SK-N-SH treated with all-trans-retinoic acid at 6 μM for 48 hours (cell line): Measurements from ENCODE around the gene ABCA12.

Experiments used
- ATAC-seq: fragments of 200-7000 bp; cut with Tn5 transposase; 3 replicates; pipeline ENCODE4 v1.9.1; 2020; ENCODE audit warnings: mild to moderate bottlenecking, moderate library complexity
- ARNTL ChIP-seq: fragments of 450-650 bp; formaldehyde crosslinking; IDR thresholded peaks from 2 replicates; pipeline ENCODE4 v1.5.0; 2020; ENCODE audit warnings: low read depth, mild to moderate bottlenecking, moderate library complexity, borderline replicate concordance
- BACH2 ChIP-seq: fragments of 250-450 bp; sonication (Bioruptor Pico); IDR thresholded peaks from 2 replicates; pipeline ENCODE4 v1.9.0; 2021; ENCODE audit warnings: mild to moderate bottlenecking, borderline replicate concordance
- CREB5 ChIP-seq: fragments of 250-450 bp; sonication (Bioruptor Pico); IDR thresholded peaks from 2 replicates; pipeline ENCODE4 v1.5.1; 2020; ENCODE audit warnings: low read depth, mild to moderate bottlenecking, moderate library complexity
- CSDC2 ChIP-seq: fragments of 250-450 bp; sonication (Bioruptor Pico); IDR thresholded peaks from 2 replicates; pipeline ENCODE4 v1.5.0; 2020; ENCODE audit warnings: mild to moderate bottlenecking, moderate library complexity
- CSRNP3 ChIP-seq: fragments of 250-450 bp; sonication (Bioruptor Pico); IDR thresholded peaks from 2 replicates; pipeline ENCODE4 v1.5.1; 2021; ENCODE audit warnings: mild to moderate bottlenecking, moderate library complexity
- ESRRG ChIP-seq: fragments of 250-450 bp; sonication (Bioruptor Pico); IDR thresholded peaks from 2 replicates; pipeline ENCODE4 v1.6.1; 2021; ENCODE audit warnings: mild to moderate bottlenecking
- GLIS3 ChIP-seq: fragments of 250-450 bp; sonication (Bioruptor Pico); IDR thresholded peaks from 2 replicates; pipeline ENCODE4 v1.5.0; 2020; ENCODE audit warnings: mild to moderate bottlenecking, moderate library complexity
- ISL1 ChIP-seq: fragments of 250-450 bp; sonication (Bioruptor Pico); IDR thresholded peaks from 2 replicates; pipeline ENCODE4 v2.1.2; 2022; ENCODE audit warnings: mild to moderate bottlenecking, moderate library complexity
- OSR1 ChIP-seq: fragments of 250-450 bp; sonication (Bioruptor Pico); IDR thresholded peaks from 2 replicates; pipeline ENCODE4 v1.8.0; 2022; ENCODE audit warnings: moderate library complexity, mild to moderate bottlenecking, inconsistent platforms
- PATZ1 ChIP-seq: fragments of 250-450 bp; sonication (Bioruptor Pico); IDR thresholded peaks from 2 replicates; pipeline ENCODE4 v1.8.0; 2020; ENCODE audit warnings: mild to moderate bottlenecking, moderate library complexity, borderline replicate concordance
- POU6F1 ChIP-seq: fragments of 250-450 bp; sonication (Bioruptor Pico); IDR thresholded peaks from 2 replicates; pipeline ENCODE4 v1.8.0; 2021; ENCODE audit warnings: low read depth, mild to moderate bottlenecking, moderate library complexity, borderline replicate concordance
- PPARA ChIP-seq: fragments of 250-450 bp; sonication (Bioruptor Pico); IDR thresholded peaks from 2 replicates; pipeline ENCODE4 v1.5.0; 2020; ENCODE audit warnings: mild to moderate bottlenecking, borderline replicate concordance
- RARB ChIP-seq: fragments of 250-450 bp; sonication (Bioruptor Pico); IDR thresholded peaks from 2 replicates; pipeline ENCODE4 v1.8.0; 2021; ENCODE audit warnings: mild to moderate bottlenecking, moderate library complexity
- SNAI2 ChIP-seq: fragments of 250-450 bp; sonication (Bioruptor Pico); IDR thresholded peaks from 2 replicates; pipeline ENCODE4 v1.5.0; 2020; ENCODE audit warnings: mild to moderate bottlenecking, moderate library complexity
- TCF4 ChIP-seq: fragments of 250-450 bp; sonication (Bioruptor Pico); IDR thresholded peaks from 2 replicates; pipeline ENCODE4 v1.8.0; 2021; ENCODE audit warnings: mild to moderate bottlenecking, moderate library complexity, borderline replicate concordance
- TOX ChIP-seq: fragments of 250-450 bp; sonication (Bioruptor Pico); IDR thresholded peaks from 2 replicates; pipeline ENCODE4 v1.8.0; 2021; ENCODE audit warnings: mild to moderate bottlenecking, moderate library complexity, borderline replicate concordance
- TSHZ2 ChIP-seq: fragments of 250-450 bp; sonication (Bioruptor Pico); IDR thresholded peaks from 2 replicates; pipeline ENCODE4 v1.5.0; 2020; ENCODE audit warnings: mild to moderate bottlenecking, moderate library complexity
- ZC3H10 ChIP-seq: fragments of 250-450 bp; sonication (Bioruptor Pico); IDR thresholded peaks from 2 replicates; pipeline ENCODE4 v1.5.1; 2021; ENCODE audit warnings: mild to moderate bottlenecking, moderate library complexity
- ZFP3 ChIP-seq: fragments of 250-450 bp; sonication (Bioruptor Pico); IDR thresholded peaks from 2 replicates; pipeline ENCODE4 v1.5.0; 2020; ENCODE audit warnings: mild to moderate bottlenecking, moderate library complexity
- ZNF565 ChIP-seq: fragments of 450-650 bp; formaldehyde crosslinking; conservative IDR thresholded peaks from 2 replicates; pipeline ENCODE4 v1.5.0; 2020; ENCODE audit warnings: low read depth, mild to moderate bottlenecking, moderate library complexity
- ZNF70 ChIP-seq: fragments of 450-650 bp; formaldehyde crosslinking; IDR thresholded peaks from 2 replicates; pipeline ENCODE4 v1.5.0; 2020; ENCODE audit warnings: mild to moderate bottlenecking, moderate library complexity
- ZNF8 ChIP-seq: fragments of 450-650 bp; formaldehyde crosslinking; IDR thresholded peaks from 2 replicates; pipeline ENCODE4 v1.5.0; 2020; ENCODE audit warnings: mild to moderate bottlenecking, moderate library complexity

Gene ABCA12

GRCh38 chr2:215049341-215049740, 89.1 kb downstream of the ABCA12 start:
- TF ChIP-seq ISL1 (CRISPR knock-in tag) (no peak), PPARA (CRISPR knock-in tag) (no peak), ZFP3 (no peak), BACH2 (CRISPR knock-in tag) (no peak), ZNF8 (CRISPR knock-in tag) (no peak), PATZ1 (CRISPR knock-in tag) (no peak), TOX (no peak), ESRRG (no peak), ZNF70 (CRISPR knock-in tag) (no peak), RARB (CRISPR knock-in tag) (no peak), CSDC2 (CRISPR knock-in tag) (no peak), SNAI2 (CRISPR knock-in tag) (no peak), GLIS3 (CRISPR knock-in tag) (no peak), ZC3H10 (CRISPR knock-in tag) (no peak), TCF4 (CRISPR knock-in tag) (no peak), OSR1 (CRISPR knock-in tag) (no peak), TSHZ2 (no peak), CREB5 (CRISPR knock-in tag) (no peak), CSRNP3 (CRISPR knock-in tag) (no peak), ZNF565 (CRISPR knock-in tag) (no peak)
- ATAC-seq, result no peak

- TF ChIP-seq CSDC2 (CRISPR knock-in tag) (no peak), ESRRG (no peak), OSR1 (CRISPR knock-in tag) (no peak), ZNF70 (CRISPR knock-in tag) (no peak), ZC3H10 (CRISPR knock-in tag) (no peak)
- no peak for ATAC-seq
Observed at GRCh38 chr2:215038421-215038820, 100.0 kb downstream of the ABCA12 start.

GRCh38 chr2:215036314-215036713, 102.1 kb downstream of the ABCA12 start:
- TF ChIP-seq SNAI2 (CRISPR knock-in tag) (no peak), ARNTL (CRISPR knock-in tag) (no peak), RARB (CRISPR knock-in tag) (no peak), ZNF565 (CRISPR knock-in tag) (no peak), ESRRG (no peak), BACH2 (CRISPR knock-in tag) (no peak), ZNF70 (CRISPR knock-in tag) (no peak), POU6F1 (CRISPR knock-in tag) (no peak), ISL1 (CRISPR knock-in tag) (no peak), CSDC2 (CRISPR knock-in tag) (no peak), ZC3H10 (CRISPR knock-in tag) (no peak), GLIS3 (CRISPR knock-in tag) (no peak), PPARA (CRISPR knock-in tag) (no peak), PATZ1 (CRISPR knock-in tag) (no peak), ZFP3 (no peak)
- no peak for ATAC-seq
